Kidney (tissue), 14 donors: Measurements from ENCODE around the gene STIP1. TPM values are rescaled to one million over a fixed set of nuclear protein-coding genes. Genes with fewer than 3 reads are reported as not detected.

ENCODE experiments used
- DNase-seq, 5 donors: peaks; one replicate each; pipeline ENCODE4 v3.0.0-alpha.2; 2013 to 2020
- FAIRE-seq: peaks from 2 replicates; lab custom pipeline; 2012; peaks lifted over from hg19 to GRCh38; lab: Jason Lieb, UNC
- H3K27ac ChIP-seq, 2 donors: one replicate each; pipeline ENCODE4 v1.7.0; 2013; ENCODE audit warnings: low read depth in 2 of 2, low read length in 2 of 2, inconsistent platforms in 1 of 2
- H3K27me3 ChIP-seq: one replicate; pipeline ENCODE4 v1.7.1; 2013; ENCODE audit warnings: low read length, inconsistent platforms; ENCODE audit not compliant: control insufficient read depth, insufficient read depth
- H3K36me3 ChIP-seq, 3 donors: one replicate each; pipeline versions ENCODE4 v1.7.0 to v1.7.1; 2013; ENCODE audit warnings: low read length in 3 of 3, control low read depth in 1 of 3, inconsistent platforms in 1 of 3; ENCODE audit not compliant: insufficient read depth in 3 of 3, control insufficient read depth in 2 of 3
- H3K4me1 ChIP-seq, 3 donors: one replicate each; pipeline versions ENCODE4 v1.7.0 to v1.7.1; 2013; ENCODE audit warnings: low read length in 3 of 3, inconsistent platforms in 1 of 3, low read depth in 1 of 3; ENCODE audit not compliant: control insufficient read depth in 2 of 3, insufficient read depth in 2 of 3
- H3K4me3 ChIP-seq, 3 donors: one replicate each; pipeline versions ENCODE4 v1.7.0 to v1.8.1; 2013; ENCODE audit warnings: low read length in 3 of 3, control low read depth in 1 of 3, inconsistent platforms in 1 of 3
- H3K9ac ChIP-seq, 3 donors: one replicate each; pipeline versions ENCODE4 v1.7.0 to v1.7.1; 2013; ENCODE audit warnings: low read length in 3 of 3, control low read depth in 1 of 3, inconsistent platforms in 1 of 3
- H3K9me3 ChIP-seq, 3 donors: one replicate each; pipeline versions ENCODE4 v1.7.0 to v1.7.1; 2013; ENCODE audit warnings: low read length in 3 of 3, control low read depth in 1 of 3, inconsistent platforms in 1 of 3; ENCODE audit not compliant: control insufficient read depth in 2 of 3, insufficient read depth in 1 of 3
- CTCF ChIP-seq: IDR thresholded peaks from 3 replicates; pipeline ENCODE4 v1.5.1; 2012; ENCODE audit warnings: mild to moderate bottlenecking, moderate library complexity, borderline replicate concordance; ENCODE audit not compliant: insufficient read depth; ENCODE audit errors: extremely low read depth
- intact Hi-C: fragments of 100-400 bp; cut with DNase I; formaldehyde crosslinking; loops from one replicate; pipeline ENCODE4 v1.11.1; 2022
- polyA plus RNA-seq: library from polyadenylated mRNA; stranded (reverse); fragments of 350-450 nt; fragmentation: Illumina TruSeq; extraction: RNeasy Lipid Tissue Mini Kit (QIAGEN cat#74804); gene quantifications from one replicate; pipeline ENCODE4 v1.2.3, GENCODE V29; 2014; ENCODE audit warnings: low read depth, low replicate concordance; ENCODE audit not compliant: insufficient read depth
- total RNA-seq: library from RNA; stranded (reverse); fragmentation: NEBNext Ultra II Directional; extraction: Animal tissue kit (Norgen Biotek cat#: 25700); gene quantifications from one replicate; pipeline ENCODE4 v1.2.1, GENCODE V29; 2021
- donor health status: control.
- donor health status: control.
- donor health status: control.
- donor health status: control.
- donor health status: control.
- donor health status: DM: yes; HTN: yes; CAD: no.
- donor health status: Normal renal cell carcinoma (clear cell type).

STIP1 gene
- total and polyA plus RNA-seq, 2 donors from 2014 or later = 81.2 to 86.0 TPM

GRCh38 chr11:64153812-64154211 lies 32.2 kb upstream of the STIP1 start:
- no peak for FAIRE-seq

GRCh38 chr11:64156235-64157011 lies 29.5 kb upstream of the STIP1 start:
- intact Hi-C loops = no loop called here
- FAIRE-seq = no peak
- no peak for TF ChIP-seq CTCF

More at GRCh38 chr11:64153812-64154211, 32.2 kb upstream of the STIP1 start:
- H3K4me1 ChIP-seq = peaks cover 0 to 19% (median 5%) of the 10 kb centered on the region in 3 donors
- peak in 1 of 5 donors; percentile 58 for DNase-seq
- H3K36me3 ChIP-seq = no peaks in the 10 kb centered on the region
- intact Hi-C loops = no loop called here
- no peaks in the 10 kb centered on the region for H3K27me3 ChIP-seq
- H3K27ac ChIP-seq = no peak overlapping the region
- no peak overlapping the region for H3K9ac ChIP-seq
- H3K9me3 ChIP-seq = no peaks in the 10 kb centered on the region
- no peak for TF ChIP-seq CTCF
- H3K4me3 ChIP-seq = no peak overlapping the region

GRCh38 chr11:64157631-64158394 lies 28.2 kb upstream of the STIP1 start:
- H3K4me3 ChIP-seq = no peak overlapping the region
- intact Hi-C loops = no loop called here
- TF ChIP-seq CTCF = no peak
- no peaks in the 10 kb centered on the region for H3K9me3 ChIP-seq
- H3K9ac ChIP-seq = no peak overlapping the region
- no peaks in the 10 kb centered on the region for H3K27me3 ChIP-seq
- H3K36me3 ChIP-seq = no peaks in the 10 kb centered on the region
- H3K27ac ChIP-seq = no peak overlapping the region
- peaks cover 0 to 1% (median 0%) of the 10 kb centered on the region in 3 donors for H3K4me1 ChIP-seq
- FAIRE-seq = no peak
- DNase-seq = no peak

More at GRCh38 chr11:64156235-64157011, 29.5 kb upstream of the STIP1 start:
- no peaks in the 10 kb centered on the region for H3K9me3 ChIP-seq
- H3K36me3 ChIP-seq = no peaks in the 10 kb centered on the region
- H3K9ac ChIP-seq = no peak overlapping the region
- DNase-seq = no peak
- H3K4me1 ChIP-seq = peaks cover 0 to 2% (median 0%) of the 10 kb centered on the region in 3 donors
- no peaks in the 10 kb centered on the region for H3K27me3 ChIP-seq
- no peak overlapping the region for H3K4me3 ChIP-seq
- no peak overlapping the region for H3K27ac ChIP-seq
